Activated naive CD8-positive, alpha-beta T cell (primary cell): ENCODE results near the gene DUS1L.
"Not testable (repeated sequence)": the region's sequence is repeated elsewhere in the genome, so short reads cannot be mapped to it uniquely, and the experiment has no call there.

Experiments used
- H3K27ac Mint-ChIP-seq: one replicate; pipeline ENCODE4 v1.8.0; 2021; ENCODE audit warnings: mixed read lengths
- H3K27me3 Mint-ChIP-seq: one replicate; pipeline ENCODE4 v1.8.0; 2021; ENCODE audit warnings: mixed read lengths
- H3K36me3 Mint-ChIP-seq: one replicate; pipeline ENCODE4 v1.8.0; 2021; ENCODE audit warnings: mixed read lengths
- H3K4me1 Mint-ChIP-seq: one replicate; pipeline ENCODE4 v1.8.0; 2021; ENCODE audit warnings: low read depth, mixed read lengths
- H3K4me3 Mint-ChIP-seq: one replicate; pipeline ENCODE4 v1.8.0; 2021; ENCODE audit warnings: mild to moderate bottlenecking, mixed read lengths
- H3K9me3 Mint-ChIP-seq: one replicate; pipeline ENCODE4 v1.8.0; 2021; ENCODE audit warnings: low read depth, mixed read lengths

The DUS1L gene

GRCh38 chr17:82039695-82040299 is 25.8 kb downstream of the DUS1L start:
- H3K27me3 Mint-ChIP-seq, result no peaks in the 10 kb centered on the region
- no peak overlapping the region for H3K4me3 Mint-ChIP-seq
- peaks cover 3% of the 10 kb centered on the region for H3K36me3 Mint-ChIP-seq
- peaks cover 21% of the 10 kb centered on the region for H3K4me1 Mint-ChIP-seq
- no peaks in the 10 kb centered on the region for H3K9me3 Mint-ChIP-seq
- H3K27ac Mint-ChIP-seq, result no peak overlapping the region

- Mint-ChIP-seq H3K4me3 (peak overlapping the region; percentile 20), H3K4me1 (peaks cover 21% of the 10 kb centered on the region)
- H3K9me3 Mint-ChIP-seq, H3K36me3 Mint-ChIP-seq, H3K27me3 Mint-ChIP-seq, H3K27ac Mint-ChIP-seq: not testable (repeated sequence)
Measured at GRCh38 chr17:82038796-82039409, 26.7 kb downstream of the DUS1L start.

GRCh38 chr17:82037889-82038195 is 27.8 kb downstream of the DUS1L start:
- Mint-ChIP-seq H3K27me3 (no peaks in the 10 kb centered on the region), H3K4me3 (peak overlapping the region; percentile 81)

GRCh38 chr17:82037092-82037888 is 28.3 kb downstream of the DUS1L start, which contains the start of gene DCXR:
Gene DCXR, minus strand, starts transcription at chr17:82037697. Its CDS starts 15 bp downstream, at chr17:82037682.
- H3K4me1 Mint-ChIP-seq, result peaks cover 21% of the 10 kb centered on the region
- H3K27ac Mint-ChIP-seq, result peak within 1 kb of the TSS; percentile 81
- peaks cover 3% of the 10 kb centered on the region for H3K36me3 Mint-ChIP-seq
- no peaks in the 10 kb centered on the region for H3K9me3 Mint-ChIP-seq
- H3K27me3 Mint-ChIP-seq, result no peaks in the 10 kb centered on the region
- H3K4me3 Mint-ChIP-seq, result peak within 1 kb of the TSS; percentile 81

More at GRCh38 chr17:82037889-82038195, 27.8 kb downstream of the DUS1L start:
- H3K36me3 Mint-ChIP-seq, result peaks cover 3% of the 10 kb centered on the region
- no peaks in the 10 kb centered on the region for H3K9me3 Mint-ChIP-seq
- H3K4me1 Mint-ChIP-seq, result peaks cover 21% of the 10 kb centered on the region
- H3K27ac Mint-ChIP-seq, result peak overlapping the region; percentile 81

GRCh38 chr17:82036634-82037091 is 28.9 kb downstream of the DUS1L start:
- peaks cover 21% of the 10 kb centered on the region for H3K4me1 Mint-ChIP-seq
- H3K4me3 Mint-ChIP-seq, result peak overlapping the region; percentile 69
- no peaks in the 10 kb centered on the region for H3K9me3 Mint-ChIP-seq
- no peak overlapping the region for H3K27ac Mint-ChIP-seq
- peaks cover 3% of the 10 kb centered on the region for H3K36me3 Mint-ChIP-seq
- H3K27me3 Mint-ChIP-seq, result no peaks in the 10 kb centered on the region

- no peak overlapping the region for H3K27ac Mint-ChIP-seq
- H3K27me3 Mint-ChIP-seq, result no peaks in the 10 kb centered on the region
- H3K4me1 Mint-ChIP-seq, result peaks cover 21% of the 10 kb centered on the region
- peak overlapping the region; percentile 75 for H3K4me3 Mint-ChIP-seq
- H3K9me3 Mint-ChIP-seq, result no peaks in the 10 kb centered on the region
- H3K36me3 Mint-ChIP-seq, result peaks cover 3% of the 10 kb centered on the region
Measured at GRCh38 chr17:82035956-82036633, 29.5 kb downstream of the DUS1L start.

GRCh38 chr17:82035488-82035887 is 30.1 kb downstream of the DUS1L start:
- Mint-ChIP-seq H3K27me3 (no peaks in the 10 kb centered on the region), H3K36me3 (peaks cover 3% of the 10 kb centered on the region), H3K4me3 (peak overlapping the region; percentile 75), H3K4me1 (peaks cover 21% of the 10 kb centered on the region), H3K27ac (peak overlapping the region; percentile 28), H3K9me3 (no peaks in the 10 kb centered on the region)

DNA sequence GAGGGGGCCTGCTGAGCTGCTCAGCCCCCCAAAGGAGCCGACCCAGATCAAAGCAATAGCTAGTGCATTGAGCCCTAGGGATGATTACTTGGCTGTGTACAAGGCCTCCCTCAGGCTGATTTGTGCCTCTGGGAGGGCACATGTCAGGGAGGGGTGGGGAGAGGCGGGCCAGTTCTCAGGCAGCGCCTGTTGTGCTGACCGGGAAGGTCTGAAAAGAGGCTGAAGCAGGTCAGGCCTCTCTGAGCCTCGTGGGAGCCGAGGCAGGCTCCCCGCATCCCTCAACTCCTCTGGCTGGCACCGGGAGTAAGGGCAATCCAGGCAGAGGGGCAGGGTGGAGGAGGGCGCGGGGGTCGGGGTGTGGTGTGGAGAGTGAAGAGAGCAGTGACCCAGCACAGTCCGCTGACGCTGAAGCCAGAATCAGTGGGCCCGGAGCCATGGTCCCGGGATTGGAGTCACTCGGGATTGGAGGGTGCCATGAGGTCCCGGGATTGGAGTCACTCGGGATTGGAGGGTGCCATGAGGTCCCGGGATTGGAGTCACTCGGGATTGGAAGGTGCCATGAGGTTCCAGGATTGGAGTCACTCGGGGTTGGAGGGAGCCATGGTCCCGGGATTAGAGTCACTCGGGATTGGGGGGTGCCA is 31.1 kb downstream of the DUS1L start:
- Mint-ChIP-seq H3K27me3 (no peaks in the 10 kb centered on the region), H3K9me3 (no peaks in the 10 kb centered on the region), H3K27ac (no peak overlapping the region), H3K4me3 (peak overlapping the region; percentile 17), H3K36me3 (peaks cover 3% of the 10 kb centered on the region), H3K4me1 (peaks cover 24% of the 10 kb centered on the region)

DNA sequence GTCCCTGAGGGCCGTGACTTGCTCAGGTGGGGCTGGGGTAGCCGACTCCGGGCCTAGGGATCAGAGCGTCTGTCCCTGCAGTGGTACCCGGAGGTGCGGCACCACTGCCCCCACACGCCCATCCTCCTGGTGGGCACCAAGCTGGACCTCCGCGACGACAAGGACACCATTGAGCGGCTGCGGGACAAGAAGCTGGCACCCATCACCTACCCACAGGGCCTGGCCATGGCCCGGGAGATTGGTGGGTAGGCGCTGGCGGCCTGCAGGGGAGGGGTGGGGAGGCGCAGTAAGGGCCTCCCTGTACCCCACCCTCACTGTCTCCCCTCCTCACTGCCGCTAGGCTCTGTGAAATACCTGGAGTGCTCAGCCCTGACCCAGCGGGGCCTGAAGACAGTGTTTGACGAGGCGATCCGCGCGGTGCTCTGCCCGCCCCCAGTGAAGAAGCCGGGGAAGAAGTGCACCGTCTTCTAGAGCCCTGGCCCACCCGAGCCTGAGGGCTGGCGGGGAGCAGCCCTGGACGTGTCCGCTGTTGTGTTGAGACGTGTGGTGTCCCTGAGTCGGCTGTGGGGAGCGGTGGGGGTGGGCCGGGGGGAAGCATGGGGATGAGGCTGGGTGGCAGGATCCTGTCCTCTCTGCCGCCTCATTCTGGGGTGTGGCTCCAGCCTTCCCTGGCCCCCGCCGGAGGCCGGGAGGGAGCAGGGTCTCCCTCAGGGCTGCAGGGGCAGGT is 32.1 kb downstream of the DUS1L start:
- Mint-ChIP-seq H3K27ac (no peak overlapping the region), H3K4me1 (peaks cover 18% of the 10 kb centered on the region), H3K4me3 (peak overlapping the region; percentile 10), H3K9me3 (no peaks in the 10 kb centered on the region), H3K27me3 (no peaks in the 10 kb centered on the region), H3K36me3 (peaks cover 3% of the 10 kb centered on the region)

DNA sequence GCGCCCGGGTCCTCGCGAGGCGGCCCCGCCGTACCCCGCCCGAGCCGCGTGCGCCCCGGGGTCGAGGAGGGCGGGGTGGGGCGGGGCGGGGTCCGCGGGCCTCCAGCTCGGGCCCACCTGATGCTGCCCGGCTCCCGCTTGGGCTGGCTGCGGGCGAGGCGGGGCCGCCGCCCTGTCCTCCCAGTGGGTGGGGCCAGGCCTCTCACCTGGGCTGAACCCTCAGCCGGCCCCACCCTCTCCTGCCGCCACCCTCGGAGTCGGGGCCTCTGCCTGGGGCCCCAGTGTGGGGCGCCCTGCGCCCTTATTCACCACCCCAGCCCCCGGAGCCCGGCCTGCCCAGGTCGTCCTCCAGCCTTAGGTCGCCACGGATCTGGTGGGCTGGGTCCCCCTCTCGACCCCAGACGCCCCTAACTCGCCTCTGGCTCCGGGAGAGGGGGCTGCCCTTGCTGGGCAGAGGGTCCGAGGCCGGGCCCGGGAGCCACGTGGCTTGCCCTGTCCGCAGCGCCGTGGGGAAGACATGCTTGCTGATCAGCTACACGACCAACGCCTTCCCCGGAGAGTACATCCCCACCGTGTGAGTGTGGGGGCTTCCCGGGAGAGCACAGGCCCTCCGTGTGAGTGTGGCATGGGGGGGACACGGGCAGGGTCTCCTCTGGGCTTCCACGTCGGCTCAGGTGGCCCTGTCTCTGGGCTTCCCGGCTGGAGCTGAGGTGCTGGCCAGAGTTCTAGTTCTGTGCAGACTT is 33.5 kb downstream of the DUS1L start:
- no peak overlapping the region for H3K27ac Mint-ChIP-seq
- no peaks in the 10 kb centered on the region for H3K9me3 Mint-ChIP-seq
- peaks cover 13% of the 10 kb centered on the region for H3K4me1 Mint-ChIP-seq
- no peaks in the 10 kb centered on the region for H3K27me3 Mint-ChIP-seq
- H3K36me3 Mint-ChIP-seq, result peaks cover 3% of the 10 kb centered on the region
- H3K4me3 Mint-ChIP-seq, result peak overlapping the region; percentile 30

DNA sequence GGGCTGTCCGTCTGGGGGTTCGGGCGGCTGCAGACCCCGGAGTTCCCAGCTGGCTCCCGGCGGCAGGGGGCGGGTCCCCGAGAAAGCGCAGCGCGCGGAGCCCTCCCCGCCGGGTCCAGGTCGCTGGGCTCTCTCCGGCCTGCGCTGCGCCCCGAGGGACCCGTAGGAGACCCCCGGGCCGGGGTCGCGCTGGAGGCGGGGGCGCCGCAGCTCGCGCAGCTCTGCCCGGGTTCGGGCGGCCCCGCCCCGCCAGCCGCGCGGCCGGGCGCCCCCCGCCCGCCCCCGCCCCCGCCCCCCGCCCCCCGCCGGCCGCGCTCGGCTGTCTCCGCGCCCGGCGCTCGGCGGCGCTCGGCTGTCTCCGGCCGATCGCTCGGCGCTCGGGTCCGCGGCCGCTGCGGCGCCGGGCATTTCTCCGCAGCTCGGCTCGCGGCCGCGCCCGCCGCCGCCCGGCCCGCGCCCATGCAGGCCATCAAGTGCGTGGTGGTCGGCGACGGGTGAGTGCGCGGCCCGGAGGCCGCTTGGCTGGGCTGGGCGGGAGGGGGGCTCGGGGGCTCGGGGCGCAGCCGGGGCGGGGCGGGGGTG is 34.2 kb downstream of the DUS1L start, which contains the start of gene RAC3:
RAC3 (plus strand) TSS at position 376 of the 582 bp plus-strand sequence; CDS start at position 460, 84 bp downstream.
- H3K4me1 Mint-ChIP-seq, result peaks cover 13% of the 10 kb centered on the region
- no peak within 1 kb of the TSS for H3K27ac Mint-ChIP-seq
- H3K27me3 Mint-ChIP-seq, result no peaks in the 10 kb centered on the region
- H3K36me3 Mint-ChIP-seq, result peaks cover 3% of the 10 kb centered on the region
- H3K4me3 Mint-ChIP-seq, result peak within 1 kb of the TSS; percentile 82
- H3K9me3 Mint-ChIP-seq, result no peaks in the 10 kb centered on the region

- Mint-ChIP-seq H3K4me1 (peaks cover 9% of the 10 kb centered on the region), H3K9me3 (no peaks in the 10 kb centered on the region), H3K4me3 (peak overlapping the region; percentile 82), H3K27me3 (no peaks in the 10 kb centered on the region), H3K36me3 (peaks cover 6% of the 10 kb centered on the region), H3K27ac (no peak overlapping the region)
Measured at GRCh38 chr17:82030470-82031302, 34.9 kb downstream of the DUS1L start.
